HG02973 (cell line): ENCODE data around the gene KNCN.

ENCODE experiments used
- ATAC-seq: cut with Tn5 transposase; IDR thresholded peaks from one replicate; pipeline ENCODE4 v1.9.1; 2021; ENCODE audit warnings: moderate library complexity; ENCODE audit not compliant: unreplicated experiment

The KNCN gene

DNA sequence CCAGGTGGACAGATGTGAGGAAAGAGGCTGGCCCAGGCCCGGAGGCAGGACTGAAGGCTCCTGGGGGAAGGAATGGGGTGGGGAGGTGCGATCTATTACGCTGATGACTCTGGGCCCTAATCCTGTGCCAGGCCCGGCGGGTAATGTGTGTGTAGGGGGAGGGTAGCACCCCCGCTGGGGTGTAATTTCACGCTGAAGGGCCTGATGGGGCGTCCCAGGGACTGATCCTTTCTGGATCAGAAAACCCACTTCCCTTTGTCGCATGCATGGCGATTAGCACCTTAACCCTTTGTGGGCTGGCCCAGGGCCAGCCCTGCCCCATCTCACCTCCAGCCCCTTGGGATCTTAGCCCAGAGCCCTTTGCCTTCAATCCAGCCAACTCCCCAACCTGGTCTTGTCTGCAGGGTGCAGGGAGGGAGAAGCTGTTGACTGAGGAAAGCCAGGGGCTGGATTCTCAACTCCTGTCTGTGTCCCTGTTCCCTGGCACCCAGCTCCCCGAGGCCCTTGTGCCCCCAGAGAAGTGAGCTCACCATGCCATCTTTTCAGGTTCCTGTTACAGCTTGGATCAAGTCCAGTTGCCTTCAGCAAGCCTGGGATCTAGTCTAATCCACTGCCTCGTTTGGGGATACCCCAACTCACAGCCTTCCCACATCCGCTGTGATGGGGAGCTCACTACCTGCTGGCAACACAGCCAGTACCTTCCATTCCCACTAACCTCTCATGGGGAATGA lies 26.0 kb downstream of the KNCN start:
- ATAC-seq: no peak

DNA sequence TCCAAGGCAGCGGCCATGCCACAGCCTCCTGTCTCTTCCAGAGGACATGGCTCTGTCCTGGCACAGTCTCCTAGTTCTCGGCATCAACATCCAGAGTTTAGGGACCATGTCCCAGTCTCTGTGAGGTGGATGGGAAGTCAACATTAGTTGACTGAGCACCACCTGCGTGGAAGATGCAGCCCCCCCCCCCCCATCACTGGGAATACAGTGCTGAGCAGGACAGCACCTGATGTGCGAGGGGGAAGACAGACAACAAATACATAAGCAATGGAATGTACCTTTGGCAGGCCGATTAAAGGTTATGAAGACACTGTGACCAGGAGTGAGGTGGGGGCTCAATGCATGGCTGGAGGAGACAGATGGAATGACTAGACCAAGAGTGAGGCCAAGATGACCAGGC lies 26.6 kb downstream of the KNCN start:
- no peak for ATAC-seq

DNA sequence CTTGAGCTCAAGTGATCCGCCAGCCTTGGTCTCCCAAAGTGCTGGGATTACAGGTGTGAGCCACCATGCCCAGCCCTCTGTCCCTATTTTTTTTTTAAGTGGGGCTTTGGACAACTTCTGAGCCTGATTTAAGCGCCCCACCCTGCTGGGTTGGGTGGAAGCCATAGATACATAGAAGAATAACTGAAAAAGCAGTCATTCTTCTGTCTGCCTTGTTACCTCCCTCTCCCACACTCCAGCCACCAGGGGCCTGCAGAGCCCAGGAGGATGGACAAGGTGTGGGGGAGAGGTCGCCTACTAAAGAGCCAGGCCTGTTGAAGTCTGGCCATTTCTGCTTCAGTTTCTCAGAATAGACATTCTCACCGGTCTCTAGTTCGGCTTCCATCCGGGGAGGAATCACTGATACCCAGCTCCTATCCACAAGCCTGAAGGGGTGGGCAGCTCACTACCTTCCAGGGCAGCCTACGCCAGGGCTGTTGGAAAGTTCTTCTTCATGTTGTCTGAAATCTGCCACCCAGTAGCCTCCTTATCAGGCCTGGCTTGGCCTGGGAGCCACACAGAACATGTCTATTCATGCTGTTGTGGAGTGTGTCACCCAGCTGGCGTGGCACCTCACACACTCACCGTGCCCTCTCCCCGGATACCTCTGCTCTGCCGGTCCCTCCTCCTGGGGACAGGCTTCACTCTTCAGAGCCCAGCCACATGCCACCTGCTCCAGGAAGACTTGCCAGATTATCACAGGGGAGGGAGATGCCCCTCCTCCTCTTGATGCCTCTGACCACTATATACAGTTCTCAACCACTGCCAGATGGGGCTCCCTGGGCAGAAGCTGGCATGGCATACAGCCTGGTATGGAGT lies 27.7 kb downstream of the KNCN start:
- ATAC-seq: no peak

DNA sequence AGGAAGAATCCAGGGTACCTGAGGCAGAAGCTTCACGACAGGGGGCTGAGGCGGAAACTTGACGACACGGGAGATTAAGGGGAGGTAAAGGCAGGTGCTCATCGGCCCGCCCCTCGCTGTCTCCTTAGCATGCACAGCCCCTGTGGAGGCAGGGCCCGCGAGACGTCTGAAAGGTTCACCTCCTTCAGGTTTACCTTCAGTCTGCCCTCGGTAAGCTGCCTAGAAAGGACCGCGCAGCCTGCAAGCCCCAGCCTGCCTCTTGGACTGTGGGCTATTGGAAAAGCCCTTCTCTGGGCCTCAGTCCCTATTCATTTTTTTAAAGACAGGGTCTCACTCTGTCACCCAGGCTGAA lies 28.5 kb downstream of the KNCN start:
- no peak for ATAC-seq

DNA sequence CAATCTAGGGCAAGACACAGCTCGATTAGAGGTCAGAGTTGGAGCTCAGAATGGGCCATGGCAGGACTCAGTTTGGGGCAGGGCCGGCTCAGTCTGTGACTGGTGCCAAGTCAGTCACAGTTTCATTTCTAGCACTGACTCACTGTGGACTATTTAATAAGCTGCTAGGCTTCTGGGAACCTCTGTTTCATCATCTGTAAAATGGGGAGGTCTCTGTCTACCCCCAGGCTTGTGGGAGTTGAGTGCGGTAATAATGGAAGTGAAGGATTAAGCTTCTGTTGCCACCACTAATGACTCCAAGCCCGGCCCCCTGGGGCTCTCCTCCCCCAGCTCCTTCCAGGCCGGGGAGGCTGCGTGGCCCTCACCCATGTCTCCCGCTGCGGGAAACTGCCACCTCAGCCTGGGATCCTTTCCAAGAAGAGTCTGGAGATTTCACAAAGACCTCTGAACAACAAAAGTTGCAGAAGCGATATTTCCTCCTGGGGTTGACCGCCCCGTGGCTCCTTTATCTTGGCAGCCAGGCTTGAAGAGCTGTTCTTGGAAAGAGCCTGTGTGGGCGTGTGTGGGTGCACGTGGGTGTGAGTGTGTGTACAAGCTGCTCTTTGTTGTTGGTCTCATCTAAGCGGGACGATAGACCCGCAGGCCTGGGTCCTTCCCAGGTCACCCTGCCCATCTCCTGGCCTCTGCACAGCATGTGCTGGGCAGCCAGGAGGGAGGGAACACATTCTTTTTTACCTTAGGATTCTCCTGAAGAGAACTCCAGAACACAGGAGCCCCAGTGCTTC lies 29.1 kb downstream of the KNCN start:
- ATAC-seq: no peak

DNA sequence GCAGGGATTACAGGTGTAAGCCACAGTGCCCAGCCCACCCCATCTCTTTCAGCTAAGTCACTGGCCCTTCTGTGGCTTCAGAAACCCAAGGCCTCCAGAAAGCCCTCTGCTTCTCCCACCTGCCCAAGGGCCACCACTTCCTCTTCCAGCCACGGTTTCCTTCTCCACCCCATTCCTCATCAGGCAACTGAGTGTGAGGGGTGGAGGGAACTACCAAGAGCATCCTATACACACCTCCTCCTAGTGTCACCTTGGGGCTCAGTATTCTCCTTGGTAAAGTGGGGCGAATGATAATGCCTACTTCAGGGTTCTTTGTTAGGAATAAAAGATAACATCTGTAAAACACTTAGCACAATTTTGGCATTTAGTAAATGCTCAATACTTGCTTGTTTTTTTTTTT lies 30.0 kb downstream of the KNCN start:
- no peak for ATAC-seq

DNA sequence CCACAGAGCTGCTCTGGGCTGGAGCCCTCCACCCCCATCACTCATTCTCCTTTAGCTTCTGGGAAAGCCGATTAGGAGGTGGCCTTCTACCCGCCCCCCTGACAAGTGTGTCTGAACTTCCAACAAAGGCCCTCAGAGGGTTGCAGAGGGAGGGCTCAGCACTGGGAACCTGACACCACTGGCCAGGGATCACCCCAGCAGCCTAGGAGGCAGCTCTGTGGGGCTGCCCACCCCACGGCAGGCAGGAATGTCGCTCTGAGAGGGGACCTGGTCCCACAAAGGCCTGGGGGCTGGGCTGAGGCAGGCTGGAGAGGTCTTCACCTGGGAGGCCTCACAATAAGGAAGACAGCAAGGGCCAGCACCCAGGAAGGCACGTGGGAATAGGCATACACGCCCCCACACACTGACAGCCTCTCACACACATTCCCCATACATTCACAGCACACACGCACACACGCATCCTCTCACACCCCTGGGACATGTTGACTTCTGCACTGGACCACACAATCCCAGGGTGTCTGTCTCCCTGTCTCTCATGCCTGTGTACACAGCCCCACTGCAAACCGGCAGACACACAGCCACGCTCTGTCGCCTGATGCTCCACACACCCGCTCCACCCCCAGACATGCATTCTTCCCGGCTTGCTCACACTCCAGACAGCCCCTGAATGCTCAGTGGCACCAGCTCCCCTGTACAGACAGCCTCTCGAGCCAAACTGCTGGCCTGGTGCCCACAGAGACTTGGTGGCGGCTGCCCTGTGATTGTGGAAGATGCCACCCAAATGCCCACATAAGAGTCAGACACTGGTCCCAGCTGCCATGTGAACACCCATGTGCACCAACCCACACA lies 31.2 kb downstream of the KNCN start:
- no peak for ATAC-seq

DNA sequence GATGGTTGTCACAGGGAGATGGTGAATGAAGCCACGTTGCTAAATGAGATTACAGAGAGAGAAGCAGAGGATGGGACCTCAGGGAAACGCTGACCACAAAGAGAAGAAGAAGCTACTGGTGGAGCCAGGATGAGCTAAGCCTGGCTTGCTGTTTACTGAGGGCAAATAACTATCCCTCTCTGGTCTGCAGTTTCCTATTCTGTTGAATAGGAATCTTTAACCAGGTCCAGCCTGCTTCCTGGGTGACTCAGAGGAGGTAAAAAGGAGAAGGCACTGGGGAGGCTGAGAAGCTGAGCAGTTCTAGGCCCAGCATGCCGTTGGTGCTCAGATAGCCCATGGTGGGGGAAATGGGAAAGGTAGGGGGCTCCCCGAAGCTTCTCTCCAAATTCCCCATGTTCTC lies 32.2 kb downstream of the KNCN start:
- no peak for ATAC-seq

DNA sequence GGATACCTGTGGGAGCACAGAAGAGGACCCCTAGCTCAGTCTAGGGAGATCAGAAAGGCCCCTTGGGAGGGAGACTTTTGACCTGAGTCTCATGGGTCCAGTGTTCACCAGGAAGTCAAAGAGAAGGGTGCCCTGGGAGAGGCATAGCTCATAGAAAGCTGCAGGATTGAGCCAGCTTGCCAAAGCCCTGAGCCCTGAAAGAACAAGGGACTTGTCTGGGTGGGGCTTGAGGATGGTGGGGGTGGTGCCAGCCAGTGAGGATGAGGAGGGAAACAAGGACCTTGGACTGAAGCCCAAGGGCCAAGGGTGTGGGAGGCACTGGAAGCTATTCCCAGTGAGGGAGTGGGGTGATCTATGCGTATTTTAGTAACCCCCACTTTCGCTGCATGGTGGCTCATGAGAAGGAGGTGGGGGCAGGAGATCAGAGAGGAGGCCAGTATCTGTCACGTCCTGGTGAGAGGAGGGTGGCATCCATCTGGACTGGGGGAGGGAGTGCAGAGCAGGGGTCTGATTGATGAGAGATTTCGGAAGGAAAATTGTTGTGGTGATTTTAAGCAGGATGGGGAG lies 33.4 kb downstream of the KNCN start:
- no peak for ATAC-seq

DNA sequence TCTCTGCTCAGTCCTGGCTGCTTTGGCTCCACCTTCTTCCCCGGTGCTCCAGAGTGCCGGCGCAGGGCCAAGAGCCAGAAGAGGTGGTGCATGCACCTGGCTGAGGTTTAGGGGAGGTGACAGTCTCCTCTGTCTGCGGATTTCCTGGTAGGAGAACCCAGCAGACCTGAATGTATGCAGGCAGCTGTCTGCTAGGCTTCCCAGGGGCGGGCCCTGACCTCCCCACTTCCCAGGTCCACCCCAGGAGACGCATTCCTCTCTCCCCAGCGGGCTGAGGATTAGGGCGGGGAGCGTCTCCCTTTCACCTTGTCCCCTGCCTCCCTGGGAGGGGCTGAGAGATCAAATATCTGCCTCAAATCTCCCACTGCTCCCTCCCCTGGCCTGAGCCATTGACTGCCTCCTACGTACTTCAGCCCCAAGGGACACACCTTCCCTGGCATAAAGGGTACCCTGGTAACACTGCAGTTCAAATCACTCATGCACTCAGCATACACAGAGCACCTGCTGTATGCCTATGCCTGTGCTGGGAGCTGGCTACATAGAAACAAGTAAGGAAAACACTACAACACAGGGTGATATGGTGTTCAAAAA lies 34.3 kb downstream of the KNCN start:
- no peak for ATAC-seq

DNA sequence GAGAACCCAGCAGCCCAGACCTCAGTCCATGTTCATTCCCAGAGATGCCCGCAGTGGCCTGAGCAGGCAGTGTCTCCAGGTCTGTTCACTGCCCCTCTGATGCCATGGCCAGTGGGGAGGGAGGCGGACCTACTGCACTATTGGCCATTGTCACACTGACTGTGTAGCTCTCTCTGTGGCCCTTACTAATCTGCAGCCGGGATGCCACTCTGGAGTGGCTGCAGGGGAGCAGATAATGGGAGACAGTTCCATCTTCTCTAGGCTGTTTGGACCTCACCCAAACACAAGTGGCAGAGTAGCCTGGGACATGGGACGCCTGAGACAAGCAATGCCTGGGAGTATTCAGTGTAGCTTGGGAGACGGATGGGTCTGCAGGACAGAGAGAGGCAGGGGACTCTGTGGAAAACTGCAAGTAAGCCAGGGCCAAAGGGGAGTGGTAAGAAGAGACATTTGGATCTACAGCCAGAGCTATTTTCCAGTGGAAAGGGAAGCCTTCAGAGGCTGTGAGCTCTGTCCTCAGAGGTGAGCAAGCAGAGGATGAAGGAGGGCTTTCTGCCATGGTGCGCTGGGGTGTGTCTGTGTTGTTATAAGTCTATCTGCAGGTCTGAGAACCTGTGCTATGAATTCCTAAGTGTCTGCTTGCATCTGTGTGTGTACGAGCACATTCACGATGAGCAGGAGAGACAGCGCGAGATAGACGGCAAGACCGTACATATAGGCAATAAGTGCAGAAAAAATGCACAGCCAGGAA lies 35.1 kb downstream of the KNCN start:
- no peak for ATAC-seq

DNA sequence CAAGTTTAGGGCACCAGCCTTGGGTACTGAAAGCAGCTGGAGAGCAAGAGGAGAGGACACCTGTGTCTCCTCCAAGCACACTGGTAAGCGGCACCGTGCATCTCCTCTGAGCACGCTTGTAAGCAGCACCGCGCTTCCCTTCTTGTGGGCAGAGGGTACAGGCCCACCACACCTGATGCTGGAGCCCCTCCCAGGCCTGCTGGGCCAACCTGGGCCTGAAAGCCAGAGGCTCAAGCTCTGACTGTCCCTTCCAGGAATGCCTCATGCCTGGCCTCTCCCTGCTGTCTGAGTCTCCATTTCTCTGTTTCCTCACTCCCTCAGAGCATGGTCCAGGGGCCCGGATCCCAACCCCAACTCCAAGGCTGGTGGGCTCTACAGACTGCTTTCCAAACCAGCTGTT lies 35.9 kb downstream of the KNCN start:
- ATAC-seq: no peak

DNA sequence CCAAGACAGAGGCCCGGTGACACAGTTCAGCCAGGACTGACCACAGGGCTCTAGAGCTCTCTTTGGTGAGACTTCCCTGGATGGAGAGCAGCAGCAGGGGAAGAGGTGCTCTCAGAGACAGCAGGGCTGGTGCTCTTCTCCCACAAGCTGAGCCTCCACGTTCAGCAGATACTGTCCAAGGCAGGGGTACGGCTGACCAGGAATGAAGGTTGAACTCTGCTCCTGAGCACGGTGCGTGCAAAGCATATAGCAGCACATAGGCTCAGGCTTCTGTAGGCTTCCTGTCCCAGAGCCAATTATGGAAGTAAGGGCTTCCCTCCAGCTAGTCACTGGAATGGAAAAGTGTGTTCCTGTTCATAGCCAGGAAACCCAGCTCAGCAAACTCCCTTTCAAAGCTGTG lies 37.9 kb downstream of the KNCN start:
- no peak for ATAC-seq

DNA sequence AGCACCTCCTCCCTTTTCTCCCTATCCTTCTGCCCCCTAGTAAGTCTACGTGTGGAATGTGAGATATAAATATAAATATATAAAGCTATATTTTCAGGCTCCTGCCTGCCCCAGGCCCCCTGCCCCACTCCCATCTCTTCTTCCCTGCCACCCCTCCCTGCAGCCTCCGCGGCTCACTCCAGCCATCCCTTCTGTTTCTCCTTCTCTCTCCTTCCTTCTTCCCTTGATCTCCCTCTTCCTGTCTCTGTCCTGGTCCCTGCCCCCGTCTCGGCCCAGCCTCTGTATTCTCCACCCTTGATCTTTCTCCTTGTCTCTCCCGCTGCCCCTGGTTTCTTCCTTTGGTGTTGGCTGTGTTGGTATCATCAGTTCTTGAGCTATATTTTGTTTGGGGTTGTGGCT lies 38.7 kb downstream of the KNCN start:
- no peak for ATAC-seq

DNA sequence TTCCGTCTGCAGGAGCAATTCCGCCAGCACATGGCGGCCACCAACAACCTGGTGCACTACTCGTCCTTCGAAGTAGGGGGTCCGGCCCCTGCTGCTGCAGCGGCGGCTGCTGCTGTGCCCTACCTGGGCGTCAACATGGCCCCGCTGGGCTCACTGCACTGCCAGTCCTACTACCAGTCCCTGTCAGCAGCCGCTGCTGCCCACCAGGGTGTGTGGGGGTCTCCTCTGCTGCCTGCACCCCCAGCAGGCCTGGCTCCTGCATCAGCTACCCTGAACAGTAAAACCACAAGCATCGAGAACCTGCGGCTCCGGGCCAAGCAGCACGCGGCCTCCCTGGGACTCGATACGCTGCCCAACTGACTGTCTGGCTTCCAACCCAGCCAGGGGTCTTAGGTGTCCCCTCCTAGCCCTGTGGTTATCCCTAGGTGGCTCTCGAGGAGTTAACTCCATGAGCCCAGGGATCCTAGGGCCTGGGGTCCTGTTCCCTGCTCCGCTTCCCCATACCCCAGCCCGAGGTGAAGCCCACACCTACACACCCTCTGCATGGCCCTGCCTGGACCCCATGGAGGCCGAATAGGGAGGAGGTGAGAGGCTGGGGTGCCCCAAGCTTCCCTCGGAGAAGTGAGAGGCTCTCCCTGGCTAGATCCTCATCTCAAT lies 39.2 kb downstream of the KNCN start:
- no peak for ATAC-seq

DNA sequence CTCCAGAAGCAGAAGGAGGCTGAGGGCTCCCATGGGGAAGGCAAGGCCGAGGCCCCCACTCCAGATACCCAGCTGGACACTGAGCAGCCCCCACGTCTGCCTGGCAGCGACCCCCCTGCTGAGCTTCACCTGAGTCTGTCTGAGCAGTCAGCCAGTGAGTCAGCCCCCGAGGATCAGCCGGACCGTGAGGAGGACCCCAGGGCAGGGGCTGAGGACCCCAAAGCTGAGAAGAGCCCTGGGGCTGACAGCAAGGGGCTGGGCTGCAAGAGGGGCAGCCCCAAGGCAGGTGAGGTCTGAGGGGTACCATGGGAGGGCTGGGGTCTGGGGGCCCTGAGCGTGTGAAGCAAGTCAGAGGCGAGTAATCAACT lies 40.5 kb downstream of the KNCN start:
- ATAC-seq: no peak

DNA sequence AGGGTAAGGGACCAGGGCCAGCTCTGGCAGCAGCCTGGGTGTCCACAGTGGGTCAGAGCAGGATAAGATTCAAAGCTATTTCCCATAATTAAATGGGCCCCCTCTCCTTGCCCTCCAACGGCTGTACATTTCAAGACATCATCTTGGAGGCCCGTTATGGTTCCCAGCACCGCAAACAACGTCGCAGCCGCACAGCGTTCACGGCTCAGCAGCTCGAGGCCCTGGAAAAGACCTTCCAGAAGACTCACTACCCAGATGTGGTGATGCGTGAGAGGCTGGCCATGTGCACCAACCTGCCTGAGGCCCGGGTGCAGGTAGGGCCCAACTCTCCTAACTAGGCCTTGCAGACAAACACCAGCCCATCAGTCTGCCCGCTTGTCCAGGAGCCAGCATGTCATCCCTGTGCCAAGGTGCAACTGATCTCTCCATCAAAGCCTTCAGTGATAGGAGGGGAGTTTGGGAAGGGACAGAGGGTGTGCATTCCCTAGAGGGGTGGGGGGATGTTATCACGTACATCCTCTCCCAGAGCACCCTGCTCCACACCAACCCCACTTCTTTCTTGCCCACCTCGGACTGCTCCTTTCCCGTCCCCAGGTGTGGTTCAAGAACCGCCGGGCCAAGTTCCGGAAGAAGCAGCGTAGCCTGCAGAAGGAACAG lies 41.0 kb downstream of the KNCN start:
- no peak for ATAC-seq

DNA sequence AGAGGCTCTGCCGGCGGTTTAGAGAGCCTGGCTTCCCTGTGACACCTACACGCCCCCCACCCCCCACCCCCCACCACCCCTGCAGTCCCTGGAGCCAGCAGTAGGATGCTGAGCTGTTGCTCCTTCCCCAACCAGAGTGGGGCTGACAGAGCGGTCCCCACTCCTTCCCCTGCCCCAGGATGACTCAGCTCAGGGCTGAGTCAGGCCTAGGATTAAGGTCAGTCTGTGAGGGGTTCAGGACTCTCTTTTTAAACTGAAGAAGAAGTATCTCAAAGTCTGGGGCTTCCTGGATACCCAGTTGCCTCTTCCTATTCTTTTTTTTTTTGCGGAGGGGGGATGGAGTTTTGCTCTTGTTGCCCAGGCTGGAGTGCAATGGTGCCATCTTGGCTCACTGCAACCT lies 42.7 kb downstream of the KNCN start:
- no peak for ATAC-seq
